Superior temporal gyrus (tissue), 1 donor: Measurements from ENCODE around the gene SLX9.
A peak's percentile ranks its signal among the peaks of the same experiment; 100 is the strongest.

Experiments
- DNase-seq: peaks from one replicate; pipeline ENCODE4 v3.0.0-alpha.2; 2016; ENCODE audit errors: extremely low spot score

SLX9 gene

GRCh38 chr21:44939532-44940115, at the start of gene SLX9:
TSS of gene SLX9 (plus strand) at chr21:44940029. CDS start at chr21:44940058, 29 bp downstream.
- DNase-seq, result peak; percentile 62

- DNase-seq, result no peak
Observed at GRCh38 chr21:44890338-44890931, 49.4 kb upstream of the SLX9 start.

- DNase-seq, result no peak
Observed at GRCh38 chr21:44890961-44891541, 48.8 kb upstream of the SLX9 start.

- no peak for DNase-seq
Observed at GRCh38 chr21:44891631-44892031, 48.2 kb upstream of the SLX9 start.

GRCh38 chr21:44892095-44892494, 47.7 kb upstream of the SLX9 start:
- DNase-seq, result no peak

GRCh38 chr21:44892536-44893277, 47.1 kb upstream of the SLX9 start:
- DNase-seq, result peak; percentile 52

- DNase-seq, result no peak
Observed at GRCh38 chr21:44893278-44893556, 46.6 kb upstream of the SLX9 start.

GRCh38 chr21:44893948-44894656, 45.7 kb upstream of the SLX9 start:
- DNase-seq, result no peak

GRCh38 chr21:44894687-44895302, 45.0 kb upstream of the SLX9 start:
- DNase-seq, result no peak

GRCh38 chr21:44895859-44896258, 44.0 kb upstream of the SLX9 start:
- DNase-seq, result no peak

- DNase-seq, result no peak
Observed at GRCh38 chr21:44896561-44897286, 43.1 kb upstream of the SLX9 start.

GRCh38 chr21:44897326-44898010, 42.4 kb upstream of the SLX9 start:
- DNase-seq, result no peak

GRCh38 chr21:44898011-44898488, 41.8 kb upstream of the SLX9 start:
- DNase-seq, result no peak

- DNase-seq, result no peak
Observed at GRCh38 chr21:44898851-44899767, 40.7 kb upstream of the SLX9 start.

- DNase-seq, result no peak
Observed at GRCh38 chr21:44899768-44900558, 39.9 kb upstream of the SLX9 start.

- no peak for DNase-seq
Observed at GRCh38 chr21:44900559-44901251, 39.1 kb upstream of the SLX9 start.

- no peak for DNase-seq
Observed at GRCh38 chr21:44901391-44902074, 38.3 kb upstream of the SLX9 start.
